Muscle layer of duodenum (tissue), 2 donors: ENCODE results near the gene DRC3.

ENCODE experiments used
- H3K27ac ChIP-seq: one replicate; pipeline ENCODE4 v1.7.0; 2013; ENCODE audit warnings: mild to moderate bottlenecking, low read length
- H3K27me3 ChIP-seq: one replicate; pipeline ENCODE4 v1.7.0; 2013; ENCODE audit warnings: low read depth, mild to moderate bottlenecking, control low read depth, low read length
- H3K36me3 ChIP-seq, 2 donors: one replicate each; pipeline ENCODE4 v1.7.0; 2013; ENCODE audit warnings: low read length in 2 of 2, control low read depth in 1 of 2, mild to moderate bottlenecking in 1 of 2; ENCODE audit not compliant: insufficient read depth in 2 of 2, control insufficient read depth in 1 of 2
- H3K4me1 ChIP-seq, 2 donors: one replicate each; pipeline ENCODE4 v1.7.0; 2013; ENCODE audit warnings: low read length in 2 of 2, mild to moderate bottlenecking in 2 of 2, control low read depth in 1 of 2, moderate library complexity in 1 of 2; ENCODE audit not compliant: insufficient read depth in 2 of 2, control insufficient read depth in 1 of 2
- H3K4me3 ChIP-seq, 2 donors: one replicate each; pipeline ENCODE4 v1.7.0; 2013; ENCODE audit warnings: low read length in 2 of 2, low read depth in 1 of 2, mild to moderate bottlenecking in 1 of 2
- H3K9me3 ChIP-seq, 2 donors: one replicate each; pipeline ENCODE4 v1.7.0; 2013; ENCODE audit warnings: low read length in 2 of 2, control low read depth in 1 of 2, mild to moderate bottlenecking in 1 of 2; ENCODE audit not compliant: control insufficient read depth in 1 of 2
- donor health status: healthy.

The DRC3 gene

DNA sequence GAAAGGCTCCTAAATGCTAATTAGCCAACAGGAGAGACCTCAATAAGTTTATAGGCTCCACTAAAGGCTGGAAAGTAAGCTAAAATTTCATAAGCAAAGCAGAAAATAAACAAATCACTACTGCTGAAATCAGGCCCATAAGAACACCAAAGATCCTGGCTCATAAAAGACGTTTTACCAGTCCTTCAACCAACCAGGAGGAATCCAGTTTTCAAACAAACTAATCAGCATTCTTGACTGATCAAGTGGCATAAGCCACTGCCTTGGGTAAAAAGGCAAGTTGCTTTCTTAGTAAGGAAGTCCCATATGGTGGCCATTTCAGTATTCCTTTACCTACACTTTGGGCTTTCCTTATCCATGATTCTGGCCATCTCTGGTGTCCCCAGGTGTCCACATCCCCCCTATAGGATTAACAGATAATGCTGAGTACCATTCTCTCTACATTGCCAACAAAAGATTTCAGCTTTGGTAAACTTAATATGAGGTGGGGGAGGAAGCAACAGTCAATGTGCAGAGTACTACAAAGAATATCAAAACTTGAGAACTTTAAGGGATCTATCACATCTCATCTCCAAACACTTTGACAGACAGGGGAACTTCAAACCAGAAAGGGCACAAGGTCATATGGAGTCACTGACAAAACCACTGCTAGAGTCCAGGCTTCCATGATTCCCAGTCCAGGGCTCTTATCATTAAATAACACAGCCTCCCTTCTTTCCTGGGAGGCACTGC lies 1.8 kb upstream of the DRC3 start:
- H3K36me3 ChIP-seq = no peaks in the 10 kb centered on the region
- peaks cover 11 to 38% of the 10 kb centered on the region in 2 donors for H3K4me1 ChIP-seq
- H3K9me3 ChIP-seq = no peaks in the 10 kb centered on the region
- peak overlapping the region; percentile 75 to 91 for H3K4me3 ChIP-seq
- no peaks in the 10 kb centered on the region for H3K27me3 ChIP-seq
- H3K27ac ChIP-seq = peak overlapping the region; percentile 32

DNA sequence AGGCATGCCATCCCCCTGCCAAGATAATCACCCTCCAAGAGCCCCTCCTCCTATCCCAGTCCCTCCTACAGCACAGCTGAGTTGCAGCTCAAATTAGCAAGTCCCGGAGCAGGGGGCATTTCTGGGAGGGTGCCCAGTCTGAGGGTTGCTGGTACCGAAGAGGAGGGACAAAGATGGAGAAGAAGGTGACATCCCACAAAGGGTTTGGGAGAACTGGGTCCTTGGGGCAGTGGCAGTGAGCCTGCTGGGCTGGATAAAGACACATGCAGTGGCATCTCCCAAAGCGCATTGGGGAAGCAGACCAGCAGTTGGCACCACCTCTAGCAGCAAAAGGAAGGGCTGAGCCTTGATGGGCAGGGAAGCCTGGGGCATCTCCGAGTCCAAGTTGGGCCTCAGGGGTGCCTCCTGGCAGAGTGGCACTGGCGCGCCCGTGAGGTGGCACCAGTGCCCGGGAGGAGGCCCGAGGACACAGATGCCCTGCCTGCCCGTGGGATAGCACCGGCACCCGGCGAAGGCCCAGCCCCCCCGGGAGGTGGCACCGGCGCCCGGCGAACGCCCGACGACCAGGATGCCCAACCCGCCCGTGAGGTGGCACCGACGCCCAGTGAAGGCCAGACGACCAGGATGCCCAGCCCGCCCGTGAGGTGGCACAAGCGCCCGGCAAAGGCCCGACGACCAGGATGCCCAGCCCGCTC lies 1.1 kb upstream of the DRC3 start:
- no peaks in the 10 kb centered on the region for H3K36me3 ChIP-seq
- no peaks in the 10 kb centered on the region for H3K27me3 ChIP-seq
- H3K27ac ChIP-seq = peak overlapping the region; percentile 32
- no peaks in the 10 kb centered on the region for H3K9me3 ChIP-seq
- H3K4me3 ChIP-seq = peak overlapping the region; percentile 75 to 91
- peaks cover 11 to 36% of the 10 kb centered on the region in 2 donors for H3K4me1 ChIP-seq

DNA sequence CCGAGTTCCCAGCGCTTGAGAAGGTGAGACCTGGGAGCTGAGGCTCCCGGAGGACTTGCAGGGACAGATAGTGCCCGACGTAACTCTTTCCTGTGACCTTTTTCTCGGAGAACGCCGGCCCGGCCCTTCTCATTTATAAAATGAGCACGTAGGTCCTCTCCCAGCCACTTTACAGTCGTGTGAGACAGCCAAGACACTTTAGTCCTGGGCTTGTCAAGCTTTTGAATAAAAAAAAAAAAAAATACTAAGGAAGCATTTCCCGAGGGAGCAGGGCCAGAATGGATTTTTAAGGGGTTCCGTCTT lies 241 bp downstream of the DRC3 start:
- H3K9me3 ChIP-seq = no peaks in the 10 kb centered on the region
- H3K36me3 ChIP-seq = no peaks in the 10 kb centered on the region
- peaks cover 11 to 24% of the 10 kb centered on the region in 2 donors for H3K4me1 ChIP-seq
- H3K27ac ChIP-seq = peak overlapping the region; percentile 67
- peak overlapping the region; percentile 66 to 81 for H3K4me3 ChIP-seq
- no peaks in the 10 kb centered on the region for H3K27me3 ChIP-seq

DNA sequence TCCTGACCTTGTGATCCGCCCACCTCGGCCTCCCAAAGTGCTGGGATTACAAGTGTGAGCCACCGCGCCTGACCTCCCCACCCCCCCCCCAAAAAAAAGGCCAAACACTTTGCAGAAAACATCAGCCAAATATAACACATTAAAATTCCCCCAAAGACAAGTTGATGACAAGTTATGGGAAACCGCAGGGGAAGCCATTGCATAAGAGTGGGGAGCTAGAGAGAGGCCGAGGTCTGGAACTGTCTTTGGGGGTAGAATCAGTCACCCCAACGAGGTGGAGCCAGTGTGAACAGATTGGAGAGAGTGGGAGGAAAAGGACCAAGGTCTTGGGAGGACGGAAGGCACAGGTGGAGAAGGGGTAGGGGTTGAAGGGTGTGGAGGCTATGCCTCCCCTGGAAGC lies 2.8 kb downstream of the DRC3 start:
- H3K9me3 ChIP-seq = no peaks in the 10 kb centered on the region
- no peaks in the 10 kb centered on the region for H3K36me3 ChIP-seq
- H3K27ac ChIP-seq = no peak overlapping the region
- H3K27me3 ChIP-seq = no peaks in the 10 kb centered on the region
- peaks cover 9 to 16% of the 10 kb centered on the region in 2 donors for H3K4me1 ChIP-seq
- no peak overlapping the region for H3K4me3 ChIP-seq

DNA sequence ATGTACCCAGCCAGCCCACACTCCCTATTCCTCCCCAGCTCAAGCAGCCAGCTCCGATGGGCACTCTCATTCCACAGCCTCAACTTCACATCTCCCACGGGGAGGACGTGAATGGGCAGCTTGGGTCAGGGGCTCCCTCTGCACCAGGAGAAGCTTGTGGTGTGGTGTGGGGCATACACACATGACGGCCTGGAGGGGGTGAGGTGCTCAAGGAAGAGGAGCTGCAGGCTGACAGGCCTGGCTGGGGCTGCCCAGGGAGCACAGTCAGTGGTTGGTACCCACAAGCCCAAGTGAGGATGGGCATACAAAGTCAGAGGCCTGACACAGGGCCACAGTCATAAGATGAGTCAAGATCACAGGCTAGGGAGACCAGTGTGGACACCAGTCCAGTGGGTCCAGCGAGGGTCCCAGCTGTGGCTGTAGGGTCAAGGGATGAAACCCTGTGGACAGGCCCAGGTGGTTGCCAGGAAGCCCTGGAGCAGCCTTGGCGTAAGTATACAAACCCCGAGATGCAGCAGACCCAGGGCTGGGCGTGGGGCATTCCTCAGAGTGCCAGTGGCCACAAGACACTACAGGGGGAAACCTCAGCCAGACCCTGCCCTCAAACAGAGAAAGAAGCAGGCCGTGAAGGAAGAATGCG lies 4.4 kb downstream of the DRC3 start:
- Histone ChIP-seq H3K9me3 (no peaks in the 10 kb centered on the region), H3K27me3 (no peaks in the 10 kb centered on the region), H3K27ac (no peak overlapping the region), H3K4me1 (peaks cover 4 to 5% of the 10 kb centered on the region in 2 donors), H3K4me3 (no peak overlapping the region), H3K36me3 (no peaks in the 10 kb centered on the region)

DNA sequence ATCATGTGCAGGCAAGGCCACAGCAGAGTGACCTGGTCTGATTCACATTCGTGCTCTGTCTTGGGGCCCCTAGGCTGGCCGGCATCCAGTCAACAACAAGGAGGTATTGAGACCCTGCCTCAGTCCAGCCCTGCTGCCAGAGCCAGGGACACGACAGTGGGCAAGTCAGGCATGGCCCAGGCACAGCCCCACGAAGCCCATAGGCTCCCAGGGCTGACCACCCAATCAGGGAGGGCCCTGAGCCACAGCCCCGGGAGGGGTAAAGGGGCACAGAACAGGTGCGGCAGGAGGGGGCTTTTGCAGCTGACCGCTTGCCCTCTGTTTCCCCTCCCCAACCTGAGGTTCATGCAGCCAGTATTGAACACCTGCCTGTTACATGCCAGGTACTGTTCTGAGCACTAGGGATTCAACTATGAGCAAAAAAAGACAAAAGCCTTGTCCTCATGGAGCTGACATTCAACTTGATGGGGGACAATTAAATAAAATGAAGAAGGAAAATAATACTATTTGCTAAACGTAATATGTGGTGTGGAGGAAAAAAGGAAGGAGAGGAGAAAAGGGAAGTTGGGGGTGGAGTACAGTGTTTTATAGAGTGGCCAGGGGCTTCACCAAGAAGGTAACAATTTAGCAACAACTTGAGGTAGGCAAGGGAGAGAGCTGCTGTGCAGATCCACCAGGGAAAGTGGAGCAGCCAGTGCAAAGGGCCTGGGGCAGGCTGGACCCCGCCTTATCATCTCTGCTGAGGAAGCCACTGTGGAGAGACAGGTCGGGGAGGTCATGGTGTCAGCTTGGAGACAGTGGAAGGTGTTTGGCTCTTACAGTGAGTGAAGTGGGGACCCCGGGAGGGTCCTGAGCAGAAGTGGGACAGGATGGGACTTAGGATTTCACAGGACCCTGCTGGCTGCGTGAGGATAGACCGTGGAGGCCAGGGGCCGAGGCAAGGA lies 6.1 kb downstream of the DRC3 start:
- H3K4me1 ChIP-seq = no peaks in the 10 kb centered on the region
- H3K9me3 ChIP-seq = no peaks in the 10 kb centered on the region
- no peak overlapping the region for H3K27ac ChIP-seq
- no peaks in the 10 kb centered on the region for H3K36me3 ChIP-seq
- no peaks in the 10 kb centered on the region for H3K27me3 ChIP-seq
- H3K4me3 ChIP-seq = no peak overlapping the region

DNA sequence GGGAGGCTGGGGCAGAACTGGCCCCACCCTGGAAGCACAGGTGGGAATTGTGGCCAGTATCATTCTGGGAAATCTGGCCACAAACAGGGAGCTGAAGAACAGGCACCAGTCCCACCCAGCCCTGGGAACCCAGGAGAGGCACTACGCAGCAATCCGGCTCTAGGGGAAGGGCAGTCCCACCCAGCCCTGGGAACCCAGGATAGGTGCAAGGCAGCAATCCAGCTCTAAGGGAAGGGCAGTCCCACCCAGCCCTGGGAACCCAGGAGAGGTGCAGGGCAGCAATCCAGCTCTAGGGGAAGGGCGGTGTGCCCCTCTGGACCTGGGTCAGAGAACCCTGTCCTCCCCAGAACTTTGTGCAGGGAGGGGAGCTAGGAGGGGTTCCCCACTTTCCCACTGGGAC lies 7.1 kb downstream of the DRC3 start:
- H3K9me3 ChIP-seq = no peaks in the 10 kb centered on the region
- H3K27ac ChIP-seq = no peak overlapping the region

DNA sequence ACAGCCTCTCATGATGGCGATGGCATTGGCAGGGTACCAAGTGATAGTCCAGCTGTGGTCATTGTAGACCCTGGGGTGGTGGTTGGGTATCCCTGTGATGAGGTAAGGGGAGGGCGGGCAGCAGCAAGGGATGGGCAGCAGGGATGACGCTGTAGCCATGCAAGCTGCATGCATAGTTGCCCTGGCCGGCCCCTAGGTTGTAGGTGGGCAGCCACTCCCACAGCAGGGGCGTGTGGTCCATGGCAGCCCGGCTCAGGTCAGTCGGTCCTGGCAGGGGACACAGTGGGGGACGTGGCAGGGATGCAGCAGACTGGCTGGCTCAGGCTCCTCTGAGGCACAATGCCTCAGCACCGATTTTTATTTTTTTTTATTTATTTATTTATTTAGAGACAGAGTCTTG lies 8.7 kb downstream of the DRC3 start:
- H3K4me3 ChIP-seq = no peak overlapping the region
- H3K9me3 ChIP-seq = no peaks in the 10 kb centered on the region
- H3K4me1 ChIP-seq = no peaks in the 10 kb centered on the region
- H3K27ac ChIP-seq = no peak overlapping the region
- H3K36me3 ChIP-seq = no peaks in the 10 kb centered on the region
- H3K27me3 ChIP-seq = no peaks in the 10 kb centered on the region

More for the DNA sequence above, 7.1 kb downstream of the DRC3 start:
- no peaks in the 10 kb centered on the region for H3K36me3 ChIP-seq
- H3K4me1 ChIP-seq = no peaks in the 10 kb centered on the region
- H3K4me3 ChIP-seq = no peak overlapping the region
- H3K27me3 ChIP-seq = no peaks in the 10 kb centered on the region

DNA sequence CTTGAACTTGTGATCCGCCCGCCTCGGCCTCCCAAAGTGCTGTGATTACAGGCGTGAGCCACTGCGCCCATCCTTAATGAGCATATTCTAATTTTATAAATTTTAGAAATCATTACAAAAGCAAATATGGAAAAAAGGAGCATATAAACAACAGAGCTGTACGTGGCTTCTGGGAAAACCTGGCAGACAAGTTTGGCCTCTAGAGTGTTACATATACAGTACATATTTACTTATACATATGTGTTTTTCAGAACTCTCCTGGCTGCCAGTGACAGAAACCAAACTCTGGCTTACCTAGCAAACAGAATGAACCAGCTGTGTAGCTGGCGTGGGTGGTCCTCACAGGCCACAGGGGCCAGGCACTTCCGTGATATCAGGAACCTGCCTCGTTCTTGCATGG lies 10.1 kb downstream of the DRC3 start:
- H3K27me3 ChIP-seq = no peaks in the 10 kb centered on the region
- H3K36me3 ChIP-seq = no peaks in the 10 kb centered on the region
- no peaks in the 10 kb centered on the region for H3K9me3 ChIP-seq
- H3K4me1 ChIP-seq = no peaks in the 10 kb centered on the region
- H3K4me3 ChIP-seq = no peak overlapping the region
- H3K27ac ChIP-seq = no peak overlapping the region

DNA sequence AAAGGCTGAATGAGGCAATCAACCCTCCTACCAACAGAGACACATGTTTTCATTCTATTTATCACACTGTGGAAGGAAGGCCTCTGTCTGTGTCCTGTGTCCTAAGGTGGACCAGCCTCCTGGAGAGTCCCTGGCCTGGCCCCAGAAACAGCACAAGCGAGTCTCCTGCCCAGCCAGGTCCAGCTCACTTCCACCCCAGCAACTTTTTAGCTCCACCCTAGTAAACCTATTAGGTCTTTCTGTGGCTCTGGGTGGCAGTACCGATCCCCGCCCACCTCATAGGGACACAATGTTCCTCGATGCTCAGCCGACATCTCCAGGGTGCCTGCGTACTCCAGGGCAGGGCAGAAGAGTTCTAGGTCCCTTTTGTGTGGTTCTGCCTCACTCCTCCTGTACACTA lies 10.7 kb downstream of the DRC3 start:
- no peaks in the 10 kb centered on the region for H3K36me3 ChIP-seq
- no peaks in the 10 kb centered on the region for H3K27me3 ChIP-seq
- H3K27ac ChIP-seq = no peak overlapping the region
- H3K4me1 ChIP-seq = no peaks in the 10 kb centered on the region
- H3K4me3 ChIP-seq = no peak overlapping the region
- H3K9me3 ChIP-seq = no peaks in the 10 kb centered on the region

DNA sequence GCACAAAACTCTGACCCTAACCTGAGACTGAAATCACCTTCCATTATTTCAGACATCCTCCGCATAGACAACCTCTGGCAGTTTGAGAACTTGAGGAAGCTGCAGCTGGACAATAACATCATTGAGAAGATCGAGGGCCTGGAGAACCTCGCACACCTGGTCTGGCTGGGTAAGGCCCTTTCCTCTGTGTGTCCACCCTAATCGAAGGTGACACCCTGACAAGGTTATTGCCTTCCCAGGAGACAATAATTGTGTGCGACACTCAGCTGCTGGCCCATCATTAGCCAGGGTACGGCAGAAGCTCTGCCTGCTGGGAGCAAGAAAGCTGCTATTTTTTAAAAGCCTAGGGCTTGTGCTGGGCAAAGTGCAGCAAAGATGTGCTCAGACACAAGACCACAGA lies 11.1 kb downstream of the DRC3 start:
- Histone ChIP-seq H3K4me1 (no peaks in the 10 kb centered on the region), H3K4me3 (no peak overlapping the region), H3K36me3 (no peaks in the 10 kb centered on the region), H3K27ac (no peak overlapping the region), H3K9me3 (no peaks in the 10 kb centered on the region), H3K27me3 (no peaks in the 10 kb centered on the region)
